Esophagus squamous epithelium (tissue), 5 donors: ENCODE measurements around the gene RUSF1. TPM values are rescaled to one million over a fixed set of nuclear protein-coding genes. Genes with fewer than 3 reads are reported as not detected.

Source experiments
- DNase-seq: peaks from one replicate; lab custom pipeline; 2025; lab: John Stamatoyannopoulos, UW
- H3K27ac ChIP-seq, 4 donors: fragments of 200-600 bp; sonication (generic); one replicate each; pipeline ENCODE4 v1.5.1; 2016 to 2019; ENCODE audit warnings: mild to moderate bottlenecking in 1 of 4
- H3K27me3 ChIP-seq, 4 donors: fragments of 200-600 bp; sonication (generic); 1 replicate in 3 of 4; 2 replicates in 1 of 4; pipeline versions ENCODE4 v1.5.1 to v1.6.0; 2017 to 2021; ENCODE audit warnings: antibody characterized with exemption in 1 of 4
- H3K36me3 ChIP-seq, 3 donors: fragments of 200-600 bp; sonication (generic); one replicate each; pipeline ENCODE4 v1.5.1; 2016 to 2019
- H3K4me1 ChIP-seq, 3 donors: fragments of 200-600 bp; sonication (generic); one replicate each; pipeline ENCODE4 v1.5.1; 2017 to 2019
- H3K4me3 ChIP-seq, 4 donors: fragments of 200-600 bp; sonication (generic); 1 replicate in 3 of 4; 2 replicates in 1 of 4; pipeline ENCODE4 v1.5.1; 2016 to 2019; ENCODE audit warnings: mild to moderate bottlenecking in 2 of 4, moderate library complexity in 1 of 4
- H3K9me3 ChIP-seq, 3 donors: fragments of 200-600 bp; sonication (generic); one replicate each; pipeline ENCODE4 v1.5.1; 2016 to 2019
- POLR2A ChIP-seq, 4 donors: fragments of 450-650 bp; IDR thresholded peaks; one replicate each; pipeline ENCODE4 v1.6.1; 2017; ENCODE audit warnings: antibody characterized with exemption in 4 of 4, mild to moderate bottlenecking in 4 of 4, moderate library complexity in 3 of 4
- WGBS, 2 donors: methylation state at CpG; one replicate each; pipeline ENCODE4 v1.1.5; 2018; 5-methylcytosine and 5-hydroxymethylcytosine counted together
- intact Hi-C: fragments of 100-400 bp; cut with DNase I; formaldehyde crosslinking; loops from one replicate; pipeline ENCODE4 v1.15.0; 2022
- total RNA-seq, 4 donors: library from RNA; depleted of rRNA; stranded (reverse); fragments of >200 nt; gene quantifications; one replicate each; pipeline ENCODE4 v1.1.0, GENCODE V29; 2016
- TF ChIP-seq, protein P1 (sequence below), 6 experiments: fragments of 450-650 bp in 4 of 6; fragments of 200-600 bp in 2 of 6; sonication (generic) in 2 of 6; IDR thresholded peaks; one replicate each; pipeline ENCODE4 v1.5.1; 2016 to 2019; ENCODE audit warnings: antibody characterized with exemption in 6 of 6, mild to moderate bottlenecking in 4 of 6, moderate library complexity in 4 of 6
- donor health status: DM: yes; HTN: yes; CAD: no.

RUSF1 gene
- total RNA-seq, 4 donors from 2014 or later, result 33.7 to 52.3 (median 39.1) TPM

- Histone ChIP-seq H3K4me1 (peaks cover 0 to 8% (median 5%) of the 10 kb centered on the region in 3 donors), H3K36me3 (no peaks in the 10 kb centered on the region), H3K27ac (no peak overlapping the region), H3K4me3 (no peak overlapping the region), H3K9me3 (no peaks in the 10 kb centered on the region), H3K27me3 (peaks cover 0 to 68% (median 3%) of the 10 kb centered on the region in 4 donors)
- DNase-seq, result no peak
- TF ChIP-seq POLR2A (IDR thresholded peaks at IDR 0.05), result no peak
- TF ChIP-seq, protein P1, sequence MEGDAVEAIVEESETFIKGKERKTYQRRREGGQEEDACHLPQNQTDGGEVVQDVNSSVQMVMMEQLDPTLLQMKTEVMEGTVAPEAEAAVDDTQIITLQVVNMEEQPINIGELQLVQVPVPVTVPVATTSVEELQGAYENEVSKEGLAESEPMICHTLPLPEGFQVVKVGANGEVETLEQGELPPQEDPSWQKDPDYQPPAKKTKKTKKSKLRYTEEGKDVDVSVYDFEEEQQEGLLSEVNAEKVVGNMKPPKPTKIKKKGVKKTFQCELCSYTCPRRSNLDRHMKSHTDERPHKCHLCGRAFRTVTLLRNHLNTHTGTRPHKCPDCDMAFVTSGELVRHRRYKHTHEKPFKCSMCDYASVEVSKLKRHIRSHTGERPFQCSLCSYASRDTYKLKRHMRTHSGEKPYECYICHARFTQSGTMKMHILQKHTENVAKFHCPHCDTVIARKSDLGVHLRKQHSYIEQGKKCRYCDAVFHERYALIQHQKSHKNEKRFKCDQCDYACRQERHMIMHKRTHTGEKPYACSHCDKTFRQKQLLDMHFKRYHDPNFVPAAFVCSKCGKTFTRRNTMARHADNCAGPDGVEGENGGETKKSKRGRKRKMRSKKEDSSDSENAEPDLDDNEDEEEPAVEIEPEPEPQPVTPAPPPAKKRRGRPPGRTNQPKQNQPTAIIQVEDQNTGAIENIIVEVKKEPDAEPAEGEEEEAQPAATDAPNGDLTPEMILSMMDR (IDR thresholded peaks at IDR 0.05), result no peak
- intact Hi-C loops, result no loop called here
- WGBS, 2 donors, result 51 to 55% methylated on average over 9 of the region's 9 CpGs
These were observed 27.5 kb upstream of the RUSF1 start for GRCh38 chr16:31535737-31536136.

- TF ChIP-seq POLR2A (IDR thresholded peaks at IDR 0.05), result no peak
- TF ChIP-seq, protein P1 (IDR thresholded peaks at IDR 0.05), result no peak
- DNase-seq, result no peak
- WGBS, 2 donors, result 88 to 91% methylated on average over 4 of the region's 4 CpGs
- Histone ChIP-seq H3K27me3 (peaks cover 0 to 77% (median 3%) of the 10 kb centered on the region in 4 donors), H3K4me3 (no peak overlapping the region), H3K9me3 (no peaks in the 10 kb centered on the region), H3K36me3 (no peaks in the 10 kb centered on the region), H3K27ac (no peak overlapping the region), H3K4me1 (peaks cover 0 to 28% (median 8%) of the 10 kb centered on the region in 3 donors)
- intact Hi-C loops, result no loop called here
These were observed 24.7 kb upstream of the RUSF1 start for GRCh38 chr16:31532896-31533295.

- 38 to 64% methylated on average over 1 to 2 of the region's 2 CpGs for WGBS, 2 donors
- Histone ChIP-seq H3K36me3 (no peaks in the 10 kb centered on the region), H3K4me3 (no peak overlapping the region), H3K4me1 (peaks cover 0 to 20% (median 3%) of the 10 kb centered on the region in 3 donors), H3K9me3 (no peaks in the 10 kb centered on the region), H3K27ac (no peak overlapping the region), H3K27me3 (peaks cover 0 to 77% (median 0%) of the 10 kb centered on the region in 4 donors)
- intact Hi-C loops, result no loop called here
- TF ChIP-seq, protein P1 (IDR thresholded peaks at IDR 0.05), result no peak
- no peak for DNase-seq
These were observed 23.9 kb upstream of the RUSF1 start for GRCh38 chr16:31532120-31532519.

- Histone ChIP-seq H3K27me3 (peaks cover 0 to 70% (median 0%) of the 10 kb centered on the region in 4 donors), H3K4me1 (peaks cover 0 to 19% (median 3%) of the 10 kb centered on the region in 3 donors), H3K27ac (no peak overlapping the region), H3K36me3 (no peaks in the 10 kb centered on the region), H3K4me3 (no peak overlapping the region), H3K9me3 (no peaks in the 10 kb centered on the region)
- TF ChIP-seq, protein P1 (IDR thresholded peaks at IDR 0.05), result no peak
- no peak for TF ChIP-seq POLR2A (IDR thresholded peaks at IDR 0.05)
- whole genome bisulfite sequencing, 2 donors, result 100% methylated on average over 1 of the region's 1 CpG
- DNase-seq, result no peak
- intact Hi-C loops, result no loop called here
These were observed 22.9 kb upstream of the RUSF1 start for GRCh38 chr16:31531096-31531495.

DNA sequence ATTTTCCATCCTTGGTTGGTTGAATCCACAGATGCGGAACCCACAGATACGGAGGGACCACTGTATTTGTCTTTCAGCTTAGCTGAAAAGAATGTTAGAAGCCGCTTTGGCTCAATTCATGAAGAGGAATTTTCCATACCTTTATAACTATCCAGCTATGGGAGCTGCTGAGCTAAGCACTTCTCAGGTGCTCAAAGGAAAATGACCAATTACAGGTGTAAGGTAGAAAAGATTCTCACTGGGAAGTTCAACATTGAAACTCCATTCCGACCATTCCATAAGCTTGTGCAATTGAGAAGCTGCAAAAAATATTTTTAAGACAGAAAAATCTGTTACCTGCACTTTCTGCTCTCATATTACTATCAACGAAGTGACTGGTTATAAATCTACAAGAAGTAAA, 22.2 kb upstream of the RUSF1 start:
- Histone ChIP-seq H3K27me3 (peaks cover 0 to 69% (median 0%) of the 10 kb centered on the region in 4 donors), H3K36me3 (no peaks in the 10 kb centered on the region), H3K9me3 (no peaks in the 10 kb centered on the region), H3K4me3 (no peak overlapping the region), H3K4me1 (peaks cover 0 to 19% (median 3%) of the 10 kb centered on the region in 3 donors), H3K27ac (no peak overlapping the region)
- intact Hi-C loops, result no loop called here
- TF ChIP-seq POLR2A (IDR thresholded peaks at IDR 0.05), result no peak
- TF ChIP-seq, protein P1 (IDR thresholded peaks at IDR 0.05), result no peak
- no peak for DNase-seq
- WGBS, 2 donors, result 59 to 62% methylated on average over 5 of the region's 5 CpGs
